Prostate gland (tissue), 2 donors: ENCODE measurements around the gene TMEM201.

ENCODE experiments used
- POLR2A ChIP-seq: fragments of 450-650 bp; IDR thresholded peaks from one replicate; pipeline ENCODE4 v1.6.1; 2016; ENCODE audit warnings: antibody characterized with exemption, mild to moderate bottlenecking
- POLR2AphosphoS5 ChIP-seq: sonication (generic); formaldehyde crosslinking; IDR thresholded peaks from one replicate; pipeline ENCODE4 v1.6.1; 2017; ENCODE audit warnings: antibody characterized with exemption
- TF ChIP-seq, protein P1 (sequence below), 4 experiments: fragments of 200-600 bp in 2 of 4; fragments of 450-650 bp in 2 of 4; sonication (generic) in 2 of 4; IDR thresholded peaks; 1 replicate in 3 of 4; 2 replicates in 1 of 4; pipeline ENCODE4 v1.5.1; 2016 to 2019; ENCODE audit warnings: antibody characterized with exemption in 4 of 4, mild to moderate bottlenecking in 2 of 4, moderate library complexity in 2 of 4

DNA sequence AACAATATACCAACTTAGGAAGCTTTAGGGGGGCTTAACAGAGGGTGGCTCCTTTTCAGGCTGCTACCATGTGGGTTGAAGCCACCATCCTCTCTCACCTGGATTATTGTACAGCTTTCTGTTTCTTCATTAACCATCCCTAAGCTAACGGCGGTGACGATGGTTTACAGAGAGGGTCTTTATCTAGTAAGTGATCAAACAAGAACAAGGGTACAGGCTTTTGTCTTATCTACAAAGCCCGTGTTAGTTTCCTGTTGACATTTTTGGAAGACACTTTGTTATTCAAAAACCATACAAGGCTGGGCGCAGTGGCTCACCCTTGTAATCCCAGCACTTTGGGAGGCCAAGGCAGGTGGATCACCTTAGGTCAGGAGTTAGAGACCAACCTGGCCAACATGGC, 29.0 kb upstream of the TMEM201 start:
- TF ChIP-seq, protein P1, sequence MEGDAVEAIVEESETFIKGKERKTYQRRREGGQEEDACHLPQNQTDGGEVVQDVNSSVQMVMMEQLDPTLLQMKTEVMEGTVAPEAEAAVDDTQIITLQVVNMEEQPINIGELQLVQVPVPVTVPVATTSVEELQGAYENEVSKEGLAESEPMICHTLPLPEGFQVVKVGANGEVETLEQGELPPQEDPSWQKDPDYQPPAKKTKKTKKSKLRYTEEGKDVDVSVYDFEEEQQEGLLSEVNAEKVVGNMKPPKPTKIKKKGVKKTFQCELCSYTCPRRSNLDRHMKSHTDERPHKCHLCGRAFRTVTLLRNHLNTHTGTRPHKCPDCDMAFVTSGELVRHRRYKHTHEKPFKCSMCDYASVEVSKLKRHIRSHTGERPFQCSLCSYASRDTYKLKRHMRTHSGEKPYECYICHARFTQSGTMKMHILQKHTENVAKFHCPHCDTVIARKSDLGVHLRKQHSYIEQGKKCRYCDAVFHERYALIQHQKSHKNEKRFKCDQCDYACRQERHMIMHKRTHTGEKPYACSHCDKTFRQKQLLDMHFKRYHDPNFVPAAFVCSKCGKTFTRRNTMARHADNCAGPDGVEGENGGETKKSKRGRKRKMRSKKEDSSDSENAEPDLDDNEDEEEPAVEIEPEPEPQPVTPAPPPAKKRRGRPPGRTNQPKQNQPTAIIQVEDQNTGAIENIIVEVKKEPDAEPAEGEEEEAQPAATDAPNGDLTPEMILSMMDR (IDR thresholded peaks at IDR 0.05): no peak
- TF ChIP-seq POLR2A (no peak), POLR2AphosphoS5 (no peak)
